MM.1S (cell line): Measurements from ENCODE around the gene GABARAP.

Experiments used
- EZH2 ChIP-seq: fragments of 300-600 bp; sonication (generic); optimal IDR thresholded peaks from 2 replicates; pipeline ENCODE3; 2017; ENCODE audit warnings: low read depth, mild to moderate bottlenecking, antibody characterized with exemption, low read length, mixed read lengths
- EZH2phosphoT487 ChIP-seq: fragments of 300-600 bp; sonication (generic); IDR thresholded peaks from 2 replicates; pipeline ENCODE4 v1.6.1; 2018; ENCODE audit warnings: antibody characterized with exemption, low read length

DNA sequence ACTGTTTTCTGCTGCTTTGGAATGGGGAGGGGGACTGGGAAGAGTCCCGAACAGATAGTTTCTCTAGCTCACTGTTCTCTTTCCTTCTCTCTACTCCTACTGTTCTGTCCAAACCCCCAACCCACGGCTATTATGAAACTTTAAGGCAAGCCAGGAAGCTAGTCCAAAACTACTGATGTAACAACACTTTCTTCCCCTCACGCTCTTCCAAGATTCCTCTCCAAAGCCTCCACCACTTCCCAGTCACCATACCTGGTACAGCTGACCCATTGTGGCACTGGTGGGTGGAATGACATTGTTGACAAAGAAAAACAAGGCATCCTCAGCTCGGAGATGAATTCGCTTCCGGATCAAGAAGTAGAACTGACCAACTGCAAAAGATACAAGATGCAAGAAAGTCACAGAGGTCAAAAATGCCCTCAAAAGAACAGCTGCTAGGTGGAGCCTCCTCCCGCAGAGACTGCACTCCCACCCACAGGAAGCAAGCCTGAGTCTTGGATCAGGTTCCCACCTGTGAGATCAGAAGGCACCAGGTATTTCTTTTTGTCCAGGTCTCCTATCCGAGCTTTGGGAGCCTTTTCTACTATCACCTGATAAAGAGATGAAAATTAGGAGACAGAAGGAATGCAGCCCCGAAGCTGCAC is 1.0 kb downstream of the GABARAP start:
- no peak for TF ChIP-seq EZH2
- no peak for TF ChIP-seq EZH2phosphoT487
